Endodermal cell (in vitro differentiated cells): ENCODE measurements around the gene SEMA3G. TPM values are rescaled to one million over a fixed set of nuclear protein-coding genes. Genes with fewer than 3 reads are reported as not detected.

ENCODE experiments used
- DNase-seq: peaks from one replicate; pipeline ENCODE4 v3.0.0-alpha.2; 2017
- H3K27ac ChIP-seq: 2 replicates; pipeline ENCODE4 v1.5.1; 2013; ENCODE audit warnings: mild to moderate bottlenecking, low read depth, low read length, moderate library complexity
- H3K27me3 ChIP-seq: 2 replicates; pipeline ENCODE4 v1.6.1; 2013; ENCODE audit warnings: mild to moderate bottlenecking, low read length, moderate library complexity; ENCODE audit not compliant: insufficient read depth, control insufficient read depth, poor library complexity, severe bottlenecking
- H3K36me3 ChIP-seq: 2 replicates; pipeline ENCODE4 v1.7.0; 2013; ENCODE audit warnings: mild to moderate bottlenecking, low read length, moderate library complexity; ENCODE audit not compliant: control insufficient read depth, insufficient read depth
- H3K4me1 ChIP-seq: one replicate; pipeline ENCODE4 v1.7.0; 2013; ENCODE audit warnings: low read length; ENCODE audit not compliant: control insufficient read depth, insufficient read depth
- H3K4me3 ChIP-seq: 2 replicates; pipeline ENCODE4 v1.5.1; 2013; ENCODE audit warnings: mild to moderate bottlenecking, low read length, moderate library complexity
- H3K9ac ChIP-seq: 2 replicates; pipeline ENCODE4 v1.6.1; 2013; ENCODE audit warnings: mild to moderate bottlenecking, low read length, moderate library complexity; ENCODE audit not compliant: poor library complexity, severe bottlenecking; ENCODE audit errors: extremely low read depth
- H3K9me3 ChIP-seq: 2 replicates; pipeline ENCODE4 v1.6.1; 2013; ENCODE audit warnings: mild to moderate bottlenecking, low read length, moderate library complexity; ENCODE audit not compliant: control insufficient read depth
- H3K27ac Mint-ChIP-seq: 2 replicates; pipeline ENCODE4 v1.8.0; 2020; ENCODE audit warnings: mixed read lengths
- H3K27me3 Mint-ChIP-seq: 2 replicates; pipeline ENCODE4 v1.8.0; 2021; ENCODE audit warnings: mild to moderate bottlenecking, mixed read lengths; ENCODE audit not compliant: insufficient read depth
- H3K36me3 Mint-ChIP-seq: 2 replicates; pipeline ENCODE4 v1.8.0; 2020; ENCODE audit warnings: low read depth, mixed read lengths
- H3K4me1 Mint-ChIP-seq: 2 replicates; pipeline ENCODE4 v1.8.0; 2020; ENCODE audit warnings: mixed read lengths
- H3K4me3 Mint-ChIP-seq: 2 replicates; pipeline ENCODE4 v1.8.0; 2020; ENCODE audit warnings: mild to moderate bottlenecking, moderate library complexity, mixed read lengths
- H3K9me3 Mint-ChIP-seq: 2 replicates; pipeline ENCODE4 v1.8.0; 2020; ENCODE audit warnings: mild to moderate bottlenecking, mixed read lengths
- CTCF ChIP-seq: fragments of 200-600 bp; sonication (generic); conservative IDR thresholded peaks from 2 replicates; pipeline ENCODE4 v1.5.0; 2021; ENCODE audit warnings: antibody characterized with exemption, mild to moderate bottlenecking
- WGBS, 2 experiments: methylation state at CpG; one replicate each; pipeline versions ENCODE4 v1.1.5 to v1.1.7; 2013; ENCODE audit warnings: missing lambda C conversion rate in 2 of 2, mixed read lengths in 1 of 2; ENCODE audit not compliant: insufficient coverage in 1 of 2, insufficient read length in 1 of 2; 5-methylcytosine and 5-hydroxymethylcytosine counted together
- total RNA-seq, 2 donors: library from RNA; stranded (reverse); fragmentation: NEBNext Ultra II Directional in 1 of 2; extraction: Animal tissue kit (Norgen Biotek cat#: 25700) in 1 of 2; gene quantifications; 2 replicates in 1 of 2; 3 replicates in 1 of 2; pipeline ENCODE4 v1.2.1, GENCODE V29; 2021

SEMA3G gene
- total RNA-seq, 2 donors from 2014 or later, result 2.5 to 8.6 TPM

- Histone ChIP-seq H3K4me1 (no peaks in the 10 kb centered on the region), H3K9me3 (no peaks in the 10 kb centered on the region), H3K4me3 (no peak overlapping the region), H3K9ac (no peak overlapping the region), H3K27ac (no peak overlapping the region), H3K27me3 (no peaks in the 10 kb centered on the region), H3K36me3 (no peaks in the 10 kb centered on the region)
- no peak overlapping the region for H3K27ac Mint-ChIP-seq
- H3K9me3 Mint-ChIP-seq, result no peaks in the 10 kb centered on the region
- DNase-seq, result peak; percentile 90
- peaks cover 3% of the 10 kb centered on the region for H3K4me1 Mint-ChIP-seq
- H3K4me3 Mint-ChIP-seq, result no peak overlapping the region
- TF ChIP-seq CTCF, result peak; percentile 64
- no peaks in the 10 kb centered on the region for H3K36me3 Mint-ChIP-seq
- WGBS, 2 experiments, result 86 to 91% methylated on average over 8 to 18 of the region's 18 CpGs
- H3K27me3 Mint-ChIP-seq, result peaks cover 9% of the 10 kb centered on the region
Observed at GRCh38 chr3:52388348-52388821, 56.5 kb downstream of the SEMA3G start.

- H3K27ac ChIP-seq, result no peak overlapping the region
- H3K27me3 ChIP-seq, result no peaks in the 10 kb centered on the region
- Mint-ChIP-seq H3K4me3 (no peak overlapping the region), H3K36me3 (no peaks in the 10 kb centered on the region), H3K27me3 (peaks cover 9% of the 10 kb centered on the region), H3K9me3 (no peaks in the 10 kb centered on the region), H3K27ac (no peak overlapping the region), H3K4me1 (peaks cover 3% of the 10 kb centered on the region)
- H3K4me3 ChIP-seq, result no peak overlapping the region
- no peak for TF ChIP-seq CTCF
- H3K9ac ChIP-seq, result no peak overlapping the region
- DNase-seq, result no peak
- H3K9me3 ChIP-seq, result no peaks in the 10 kb centered on the region
- no peaks in the 10 kb centered on the region for H3K36me3 ChIP-seq
- 80 to 86% methylated on average over 1 to 2 of the region's 2 CpGs for WGBS, 2 experiments
- no peaks in the 10 kb centered on the region for H3K4me1 ChIP-seq
Observed at GRCh38 chr3:52387481-52387880, 57.4 kb downstream of the SEMA3G start.

- no peak overlapping the region for H3K27ac Mint-ChIP-seq
- H3K4me3 Mint-ChIP-seq, result no peak overlapping the region
- H3K9ac ChIP-seq, result no peak overlapping the region
- TF ChIP-seq CTCF, result peak; percentile 96
- H3K27me3 Mint-ChIP-seq, result peaks cover under 1% of the 10 kb centered on the region
- no peaks in the 10 kb centered on the region for H3K36me3 ChIP-seq
- no peaks in the 10 kb centered on the region for H3K9me3 ChIP-seq
- H3K36me3 Mint-ChIP-seq, result no peaks in the 10 kb centered on the region
- DNase-seq, result peak; percentile 96
- H3K27me3 ChIP-seq, result no peaks in the 10 kb centered on the region
- no peaks in the 10 kb centered on the region for H3K4me1 ChIP-seq
- H3K4me3 ChIP-seq, result no peak overlapping the region
- 47 to 57% methylated on average over 8 to 10 of the region's 10 CpGs for WGBS, 2 experiments
- H3K9me3 Mint-ChIP-seq, result no peaks in the 10 kb centered on the region
- H3K4me1 Mint-ChIP-seq, result peaks cover 3% of the 10 kb centered on the region
- H3K27ac ChIP-seq, result no peak overlapping the region
Observed at GRCh38 chr3:52385157-52385556, 59.7 kb downstream of the SEMA3G start.
